Activated naive CD4-positive, alpha-beta T cell treated with anti-CD3 and anti-CD28 coated beads, Interleukin-2, amount 50 U/mL, for 24 hours (primary cell): ENCODE results near the gene ADH1C.
"Not testable (repeated sequence)": the region's sequence is repeated elsewhere in the genome, so short reads cannot be mapped to it uniquely, and the experiment has no call there.

Experiments
- H3K27ac Mint-ChIP-seq: one replicate; pipeline ENCODE4 v1.8.0; 2021; ENCODE audit warnings: mild to moderate bottlenecking, mixed read lengths
- H3K27me3 Mint-ChIP-seq: one replicate; pipeline ENCODE4 v1.8.0; 2021; ENCODE audit warnings: mixed read lengths
- H3K36me3 Mint-ChIP-seq: one replicate; pipeline ENCODE4 v1.8.0; 2021; ENCODE audit warnings: mixed read lengths
- H3K4me1 Mint-ChIP-seq: one replicate; pipeline ENCODE4 v1.8.0; 2021; ENCODE audit warnings: mixed read lengths
- H3K4me3 Mint-ChIP-seq: one replicate; pipeline ENCODE4 v1.8.0; 2021; ENCODE audit warnings: mild to moderate bottlenecking, mixed read lengths
- H3K9me3 Mint-ChIP-seq: one replicate; pipeline ENCODE4 v1.8.0; 2021; ENCODE audit warnings: mixed read lengths

Gene ADH1C

GRCh38 chr4:99367817-99368216 lies 15.3 kb upstream of the ADH1C start:
- not testable (repeated sequence) for H3K4me1 Mint-ChIP-seq

GRCh38 chr4:99366491-99366890 lies 13.9 kb upstream of the ADH1C start:
- Mint-ChIP-seq H3K4me1 (no peaks in the 10 kb centered on the region), H3K36me3 (no peaks in the 10 kb centered on the region), H3K27ac (no peak overlapping the region), H3K27me3 (peaks cover 14% of the 10 kb centered on the region), H3K4me3 (no peak overlapping the region), H3K9me3 (no peaks in the 10 kb centered on the region)

More at GRCh38 chr4:99367817-99368216, 15.3 kb upstream of the ADH1C start:
- H3K4me3 Mint-ChIP-seq, H3K27ac Mint-ChIP-seq, H3K9me3 Mint-ChIP-seq, H3K36me3 Mint-ChIP-seq: not testable (repeated sequence)
- H3K27me3 Mint-ChIP-seq = peaks cover 16% of the 10 kb centered on the region

DNA sequence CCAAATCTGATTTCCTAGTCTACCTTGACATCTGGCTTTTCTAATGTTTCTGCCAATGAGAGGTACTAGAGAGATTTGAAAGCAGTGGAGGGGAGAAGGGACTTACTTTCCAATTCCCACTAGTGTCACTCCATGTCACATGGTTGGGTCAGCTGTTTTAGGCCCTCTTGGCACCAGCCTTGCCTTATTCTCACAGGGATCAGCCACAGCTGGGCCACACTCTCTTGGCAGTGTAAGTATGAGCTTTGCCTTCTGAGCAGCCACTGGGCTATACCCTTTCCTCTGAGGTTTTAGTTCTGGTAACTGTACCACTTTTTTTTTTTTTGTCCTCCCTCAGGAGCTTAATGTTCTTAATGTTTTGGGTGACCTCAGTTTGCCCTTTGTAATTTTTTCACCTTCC lies 10.2 kb upstream of the ADH1C start:
- Mint-ChIP-seq H3K27ac (no peak overlapping the region), H3K27me3 (peaks cover 11% of the 10 kb centered on the region), H3K9me3 (no peaks in the 10 kb centered on the region), H3K4me1 (no peaks in the 10 kb centered on the region), H3K36me3 (no peaks in the 10 kb centered on the region), H3K4me3 (no peak overlapping the region)

- Mint-ChIP-seq H3K36me3 (no peaks in the 10 kb centered on the region), H3K27ac (no peak overlapping the region), H3K4me1 (no peaks in the 10 kb centered on the region), H3K4me3 (no peak overlapping the region), H3K9me3 (no peaks in the 10 kb centered on the region), H3K27me3 (peaks cover 7% of the 10 kb centered on the region)
These were observed 9.3 kb upstream of the ADH1C start for GRCh38 chr4:99361899-99362275.

GRCh38 chr4:99361268-99361898 lies 8.8 kb upstream of the ADH1C start:
- Mint-ChIP-seq H3K36me3 (no peaks in the 10 kb centered on the region), H3K4me3 (no peak overlapping the region), H3K9me3 (no peaks in the 10 kb centered on the region), H3K27me3 (peaks cover 8% of the 10 kb centered on the region), H3K27ac (no peak overlapping the region), H3K4me1 (no peaks in the 10 kb centered on the region)

- H3K9me3 Mint-ChIP-seq = no peaks in the 10 kb centered on the region
- H3K36me3 Mint-ChIP-seq = peaks cover 2% of the 10 kb centered on the region
- no peak overlapping the region for H3K27ac Mint-ChIP-seq
- no peaks in the 10 kb centered on the region for H3K4me1 Mint-ChIP-seq
- no peak overlapping the region for H3K4me3 Mint-ChIP-seq
- peaks cover 6% of the 10 kb centered on the region for H3K27me3 Mint-ChIP-seq
These were observed 7.1 kb upstream of the ADH1C start for GRCh38 chr4:99359480-99360204.

- H3K36me3 Mint-ChIP-seq = peaks cover 2% of the 10 kb centered on the region
- H3K27ac Mint-ChIP-seq = no peak overlapping the region
- H3K4me3 Mint-ChIP-seq = no peak overlapping the region
- H3K9me3 Mint-ChIP-seq = no peaks in the 10 kb centered on the region
- no peaks in the 10 kb centered on the region for H3K4me1 Mint-ChIP-seq
- peaks cover 8% of the 10 kb centered on the region for H3K27me3 Mint-ChIP-seq
These were observed 5.4 kb upstream of the ADH1C start for GRCh38 chr4:99357948-99358347.

DNA sequence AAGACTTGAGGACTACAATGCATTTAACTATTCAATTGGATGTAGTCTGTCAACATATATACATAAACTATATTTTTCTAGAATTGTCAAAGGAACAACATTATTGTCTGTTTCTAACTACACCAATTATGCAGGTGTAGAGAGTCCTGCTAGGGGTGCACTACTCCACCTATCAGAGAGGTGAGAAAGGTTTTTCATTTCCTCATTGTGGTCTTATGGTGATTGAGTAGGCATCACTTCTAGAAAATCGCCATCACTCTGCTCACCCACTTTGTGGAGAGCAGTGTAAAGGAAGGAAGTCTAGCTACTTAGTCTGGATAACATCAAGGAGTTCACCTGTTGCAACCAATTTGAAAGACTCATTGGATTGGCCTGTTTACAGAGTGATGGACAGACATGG lies 4.4 kb upstream of the ADH1C start:
- Mint-ChIP-seq H3K9me3 (no peaks in the 10 kb centered on the region), H3K27ac (no peak overlapping the region), H3K27me3 (peaks cover 8% of the 10 kb centered on the region), H3K36me3 (peaks cover 2% of the 10 kb centered on the region), H3K4me1 (no peaks in the 10 kb centered on the region), H3K4me3 (no peak overlapping the region)

DNA sequence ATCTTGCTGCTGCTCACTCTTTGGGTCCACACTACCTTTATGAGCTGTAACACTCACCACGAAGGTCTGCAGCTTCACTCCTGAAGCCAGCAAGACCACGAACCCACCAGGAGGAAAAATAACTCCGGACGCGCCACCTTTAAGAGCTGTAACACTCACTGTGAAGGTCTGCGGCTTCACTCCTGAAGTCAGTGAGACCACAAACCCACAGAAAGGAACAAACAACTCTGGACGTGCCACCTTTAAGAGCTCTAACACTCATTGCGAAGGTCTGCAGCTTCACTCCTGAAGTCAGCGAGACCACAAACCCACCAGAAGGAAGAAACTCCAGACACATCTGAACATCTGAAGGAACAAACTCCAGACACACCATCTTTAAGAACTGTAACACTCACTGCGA lies 3.6 kb upstream of the ADH1C start:
- H3K4me1 Mint-ChIP-seq, H3K36me3 Mint-ChIP-seq, H3K9me3 Mint-ChIP-seq, H3K4me3 Mint-ChIP-seq, H3K27me3 Mint-ChIP-seq, H3K27ac Mint-ChIP-seq: not testable (repeated sequence)

DNA sequence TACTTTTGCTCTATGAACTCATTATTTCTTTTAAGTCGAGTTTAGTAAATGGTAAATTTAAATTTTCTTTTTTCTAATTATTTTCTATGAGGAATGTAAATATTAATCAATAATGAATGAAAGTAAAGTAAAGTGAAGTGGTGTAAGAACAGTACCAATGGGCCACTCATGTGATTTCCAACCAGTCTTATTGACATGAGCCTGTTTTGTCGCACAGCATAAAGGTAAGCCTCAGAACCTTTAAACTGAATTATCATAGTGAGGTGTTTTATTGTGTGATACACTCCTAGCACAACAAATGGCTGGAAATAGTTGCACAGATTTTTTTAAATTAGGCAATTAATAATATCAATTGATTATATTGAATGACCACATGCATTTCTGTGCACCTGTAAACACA lies 1.1 kb downstream of the ADH1C start:
- no peak overlapping the region for H3K27ac Mint-ChIP-seq
- peaks cover 9% of the 10 kb centered on the region for H3K27me3 Mint-ChIP-seq
- H3K4me1 Mint-ChIP-seq = no peaks in the 10 kb centered on the region
- no peak overlapping the region for H3K4me3 Mint-ChIP-seq
- no peaks in the 10 kb centered on the region for H3K9me3 Mint-ChIP-seq
- H3K36me3 Mint-ChIP-seq = peaks cover 2% of the 10 kb centered on the region

DNA sequence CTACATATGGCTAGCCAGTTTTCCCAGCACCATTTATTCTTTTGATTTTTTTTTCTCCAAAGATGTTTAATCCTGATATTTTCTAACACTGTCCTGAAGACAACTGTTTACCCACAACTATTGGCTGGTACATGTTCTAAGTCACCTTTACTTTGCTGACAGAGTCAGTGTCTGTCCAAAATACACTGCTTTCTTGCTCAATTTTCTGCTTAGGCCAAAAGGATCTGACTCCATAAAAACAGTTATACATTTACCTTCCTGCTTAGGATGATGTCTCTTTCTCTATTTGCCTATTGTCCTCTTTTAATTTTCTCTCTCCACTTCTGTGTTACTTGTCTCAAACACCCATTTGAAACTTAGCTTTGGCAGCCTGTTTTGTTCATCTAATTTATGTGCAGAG lies 3.2 kb downstream of the ADH1C start:
- Mint-ChIP-seq H3K4me3 (no peak overlapping the region), H3K27ac (no peak overlapping the region), H3K27me3 (peaks cover 8% of the 10 kb centered on the region), H3K4me1 (no peaks in the 10 kb centered on the region), H3K36me3 (no peaks in the 10 kb centered on the region), H3K9me3 (no peaks in the 10 kb centered on the region)

GRCh38 chr4:99342624-99343023 lies 9.9 kb downstream of the ADH1C start:
- not testable (repeated sequence) for H3K27ac Mint-ChIP-seq, H3K36me3 Mint-ChIP-seq, H3K4me3 Mint-ChIP-seq

DNA sequence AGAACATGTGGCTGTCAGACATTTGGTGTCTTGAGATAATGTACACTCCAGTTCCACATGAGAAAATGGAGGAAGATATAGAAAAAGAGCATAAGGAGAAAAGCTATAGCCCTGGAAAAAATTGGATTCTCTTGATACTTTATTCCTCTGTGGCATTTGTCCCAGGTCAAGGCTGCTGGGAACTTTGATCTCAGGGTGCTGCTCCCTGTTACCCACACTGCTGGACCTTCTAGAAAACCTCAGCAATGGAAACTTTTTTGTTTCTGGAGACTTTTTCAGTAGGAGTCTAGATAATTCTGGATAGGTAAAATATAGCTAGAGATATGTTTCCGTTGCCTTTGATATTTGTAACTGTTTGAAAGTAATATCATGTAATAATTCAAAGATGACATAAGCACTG lies 11.1 kb downstream of the ADH1C start:
- H3K9me3 Mint-ChIP-seq = no peaks in the 10 kb centered on the region
- peaks cover 7% of the 10 kb centered on the region for H3K27me3 Mint-ChIP-seq
- no peak overlapping the region for H3K4me3 Mint-ChIP-seq
- H3K27ac Mint-ChIP-seq = no peak overlapping the region
- no peaks in the 10 kb centered on the region for H3K4me1 Mint-ChIP-seq
- H3K36me3 Mint-ChIP-seq = no peaks in the 10 kb centered on the region

More at GRCh38 chr4:99342624-99343023, 9.9 kb downstream of the ADH1C start:
- H3K9me3 Mint-ChIP-seq, H3K27me3 Mint-ChIP-seq, H3K4me1 Mint-ChIP-seq: not testable (repeated sequence)

GRCh38 chr4:99339172-99339571 lies 13.4 kb downstream of the ADH1C start:
- no peaks in the 10 kb centered on the region for H3K36me3 Mint-ChIP-seq

DNA sequence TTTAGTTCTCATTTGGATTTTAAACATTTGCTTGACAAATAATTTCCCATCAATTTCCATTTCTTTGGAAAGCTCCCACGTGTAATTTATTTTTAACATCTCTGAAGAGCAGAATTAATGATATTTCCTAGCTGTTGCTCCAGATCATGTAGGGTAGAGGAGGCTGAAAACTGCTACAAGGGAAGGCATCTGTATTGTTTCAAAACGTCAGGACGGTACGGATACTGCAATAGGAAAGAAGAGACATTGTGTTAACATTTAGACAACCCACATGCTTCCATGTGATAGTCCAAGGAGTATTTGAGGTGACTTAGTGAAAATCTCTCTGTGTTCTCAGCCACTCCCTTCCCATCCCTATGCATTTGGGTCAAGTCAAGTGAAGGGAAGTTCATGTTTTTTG lies 16.0 kb downstream of the ADH1C start:
- H3K4me1 Mint-ChIP-seq = no peaks in the 10 kb centered on the region
- H3K27me3 Mint-ChIP-seq = peaks cover 14% of the 10 kb centered on the region
- no peak overlapping the region for H3K27ac Mint-ChIP-seq
- no peaks in the 10 kb centered on the region for H3K36me3 Mint-ChIP-seq
- no peak overlapping the region for H3K4me3 Mint-ChIP-seq
- no peaks in the 10 kb centered on the region for H3K9me3 Mint-ChIP-seq

More at GRCh38 chr4:99339172-99339571, 13.4 kb downstream of the ADH1C start:
- H3K27ac Mint-ChIP-seq = no peak overlapping the region
- H3K4me3 Mint-ChIP-seq = no peak overlapping the region
- peaks cover 15% of the 10 kb centered on the region for H3K27me3 Mint-ChIP-seq
- H3K9me3 Mint-ChIP-seq = no peaks in the 10 kb centered on the region
- H3K4me1 Mint-ChIP-seq = no peaks in the 10 kb centered on the region

DNA sequence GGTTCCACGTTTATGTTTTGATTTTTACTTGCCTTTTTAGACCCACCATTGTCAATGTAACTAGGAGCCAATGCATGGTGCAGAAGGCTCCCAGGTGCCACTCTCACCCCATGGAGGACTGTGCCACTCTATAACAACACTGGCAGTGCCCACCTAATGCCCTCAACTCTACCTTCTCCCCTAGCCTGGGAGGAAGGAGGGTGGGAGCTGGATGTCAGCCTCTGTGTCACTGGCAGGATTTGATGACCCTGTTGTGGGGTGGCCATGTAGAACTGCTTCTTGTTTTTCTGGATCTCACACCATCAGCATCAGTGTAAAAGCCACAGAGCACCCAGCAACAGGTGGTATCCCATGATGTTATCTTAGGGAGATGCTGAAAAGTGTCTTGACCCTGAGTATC lies 17.7 kb downstream of the ADH1C start:
- Mint-ChIP-seq H3K36me3 (no peaks in the 10 kb centered on the region), H3K9me3 (no peaks in the 10 kb centered on the region), H3K4me3 (no peak overlapping the region), H3K27ac (no peak overlapping the region), H3K4me1 (no peaks in the 10 kb centered on the region), H3K27me3 (peaks cover 12% of the 10 kb centered on the region)

GRCh38 chr4:99330648-99331047 lies 21.9 kb downstream of the ADH1C start:
- H3K4me3 Mint-ChIP-seq = no peak overlapping the region
- no peaks in the 10 kb centered on the region for H3K9me3 Mint-ChIP-seq
- peaks cover 7% of the 10 kb centered on the region for H3K27me3 Mint-ChIP-seq
- no peak overlapping the region for H3K27ac Mint-ChIP-seq
- H3K36me3 Mint-ChIP-seq = no peaks in the 10 kb centered on the region
- no peaks in the 10 kb centered on the region for H3K4me1 Mint-ChIP-seq
